AG09309 (cell line): Measurements from ENCODE around the gene CD46.
"Not testable (repeated sequence)": the region's sequence is repeated elsewhere in the genome, so short reads cannot be mapped to it uniquely, and the experiment has no call there.

ENCODE experiments used
- DNase-seq: peaks from one replicate; pipeline ENCODE4 v3.0.0-alpha.2; 2010; ENCODE audit warnings: low read depth
- H3K4me3 ChIP-seq: 2 replicates; pipeline ENCODE4 v1.5.1; 2011; ENCODE audit warnings: mild to moderate bottlenecking, low read depth, low read length, moderate library complexity; ENCODE audit not compliant: control insufficient read depth
- CTCF ChIP-seq: IDR thresholded peaks from 2 replicates; pipeline ENCODE4 v1.5.1; 2011; ENCODE audit warnings: mild to moderate bottlenecking, low read depth, low read length, inconsistent platforms; ENCODE audit not compliant: insufficient read depth, control insufficient read depth; ENCODE audit errors: missing control alignments

CD46 gene

GRCh38 chr1:207747627-207748492 is 4.0 kb upstream of the CD46 start:
- no peak for TF ChIP-seq CTCF
- no peak for DNase-seq
- H3K4me3 ChIP-seq, result no peak overlapping the region

GRCh38 chr1:207748737-207749528 is 2.9 kb upstream of the CD46 start:
- TF ChIP-seq CTCF, result no peak
- no peak for DNase-seq
- no peak overlapping the region for H3K4me3 ChIP-seq

GRCh38 chr1:207750631-207751305 is 1.1 kb upstream of the CD46 start:
- no peak overlapping the region for H3K4me3 ChIP-seq
- no peak for DNase-seq
- TF ChIP-seq CTCF, result no peak

GRCh38 chr1:207751463-207751789 is 428 bp upstream of the CD46 start:
- H3K4me3 ChIP-seq, result peak overlapping the region; percentile 93
- DNase-seq, result not testable (repeated sequence)

- no peak for TF ChIP-seq CTCF
- DNase-seq, result no peak
Measured at GRCh38 chr1:207752456-207752998, 673 bp downstream of the CD46 start.

GRCh38 chr1:207753611-207754010 is 1.8 kb downstream of the CD46 start:
- no peak for TF ChIP-seq CTCF
- no peak overlapping the region for H3K4me3 ChIP-seq

More at GRCh38 chr1:207752456-207752998, 673 bp downstream of the CD46 start:
- peak overlapping the region; percentile 93 for H3K4me3 ChIP-seq

More at GRCh38 chr1:207753611-207754010, 1.8 kb downstream of the CD46 start:
- DNase-seq, result no peak
